Measurements from ENCODE around the gene SHC2. TPM values are rescaled to one million over a fixed set of nuclear protein-coding genes. Genes with fewer than 3 reads are reported as not detected.

SHC2 gene
- total and polyA plus RNA-seq, 7 donors, result 1.8 to 49.9 (median 17.8) TPM

GRCh38 chr19:438416-438958, 22.3 kb downstream of the SHC2 start:
- DNase-seq, result no peak
- intact Hi-C loops (cut with DNase I), result no loop called here

GRCh38 chr19:437041-437440, 23.8 kb downstream of the SHC2 start:
- WGBS, 2 donors, result 81 to 87% methylated on average over 22 of the region's 22 CpGs

More at GRCh38 chr19:438416-438958, 22.3 kb downstream of the SHC2 start:
- Histone ChIP-seq H3K36me3 (peaks cover 0 to 20% (median 0%) of the 10 kb centered on the region in 4 donors), H3K4me1 (no peaks in the 10 kb centered on the region), H3K27ac (no peak overlapping the region), H3K9me3 (no peaks in the 10 kb centered on the region), H3K27me3 (no peaks in the 10 kb centered on the region), H3K4me3 (no peak overlapping the region)
- TF ChIP-seq POLR2AphosphoS5 (IDR thresholded peaks at IDR 0.05), result no peak
- no peak for TF ChIP-seq EP300 (IDR thresholded peaks at IDR 0.05)
- TF ChIP-seq, protein P1, sequence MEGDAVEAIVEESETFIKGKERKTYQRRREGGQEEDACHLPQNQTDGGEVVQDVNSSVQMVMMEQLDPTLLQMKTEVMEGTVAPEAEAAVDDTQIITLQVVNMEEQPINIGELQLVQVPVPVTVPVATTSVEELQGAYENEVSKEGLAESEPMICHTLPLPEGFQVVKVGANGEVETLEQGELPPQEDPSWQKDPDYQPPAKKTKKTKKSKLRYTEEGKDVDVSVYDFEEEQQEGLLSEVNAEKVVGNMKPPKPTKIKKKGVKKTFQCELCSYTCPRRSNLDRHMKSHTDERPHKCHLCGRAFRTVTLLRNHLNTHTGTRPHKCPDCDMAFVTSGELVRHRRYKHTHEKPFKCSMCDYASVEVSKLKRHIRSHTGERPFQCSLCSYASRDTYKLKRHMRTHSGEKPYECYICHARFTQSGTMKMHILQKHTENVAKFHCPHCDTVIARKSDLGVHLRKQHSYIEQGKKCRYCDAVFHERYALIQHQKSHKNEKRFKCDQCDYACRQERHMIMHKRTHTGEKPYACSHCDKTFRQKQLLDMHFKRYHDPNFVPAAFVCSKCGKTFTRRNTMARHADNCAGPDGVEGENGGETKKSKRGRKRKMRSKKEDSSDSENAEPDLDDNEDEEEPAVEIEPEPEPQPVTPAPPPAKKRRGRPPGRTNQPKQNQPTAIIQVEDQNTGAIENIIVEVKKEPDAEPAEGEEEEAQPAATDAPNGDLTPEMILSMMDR (IDR thresholded peaks at IDR 0.05), result no peak
- no peak for TF ChIP-seq POLR2A (IDR thresholded peaks at IDR 0.05)
- 73 to 74% methylated on average over 29 of the region's 29 CpGs for WGBS, 2 donors

DNA sequence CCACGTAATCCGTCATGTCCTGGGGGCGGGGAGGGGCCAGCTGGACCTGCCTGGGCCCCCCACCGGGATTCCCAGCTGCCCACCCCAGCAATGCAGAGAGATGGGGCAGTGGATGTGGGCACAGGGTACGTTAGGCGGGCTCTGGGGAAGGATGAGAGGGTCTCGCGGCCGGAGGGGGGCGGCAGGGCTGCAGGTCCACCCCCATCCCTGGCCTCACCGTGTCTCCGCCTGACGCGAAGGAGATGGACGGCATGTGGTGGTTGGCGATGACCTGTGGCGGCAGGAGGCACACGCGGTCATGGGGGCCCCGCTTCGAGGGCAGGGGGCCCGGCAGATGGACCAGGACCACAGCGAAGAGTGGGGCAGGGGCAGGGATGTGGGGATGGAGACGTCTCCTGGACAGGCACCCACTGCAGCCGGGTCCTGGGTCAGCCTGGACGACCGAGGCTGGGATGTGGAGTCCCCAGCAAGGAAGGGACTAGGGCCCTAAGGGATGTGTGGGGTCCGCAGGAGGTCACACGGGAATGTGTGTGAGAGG, 24.4 kb downstream of the SHC2 start:
- intact Hi-C loops (cut with DNase I), result no loop called here
- no peak for DNase-seq
- TF ChIP-seq POLR2A (IDR thresholded peaks at IDR 0.05) (no peak), EP300 (IDR thresholded peaks at IDR 0.05) (no peak), POLR2AphosphoS5 (IDR thresholded peaks at IDR 0.05) (no peak)
- TF ChIP-seq, protein P1 (IDR thresholded peaks at IDR 0.05), result no peak
- Histone ChIP-seq H3K27me3 (no peaks in the 10 kb centered on the region), H3K27ac (no peak overlapping the region), H3K9me3 (no peaks in the 10 kb centered on the region), H3K36me3 (peaks cover 0 to 20% (median 0%) of the 10 kb centered on the region in 4 donors), H3K4me3 (no peak overlapping the region), H3K4me1 (no peaks in the 10 kb centered on the region)
- 88 to 90% methylated on average over 29 of the region's 29 CpGs for WGBS, 2 donors

More at GRCh38 chr19:437041-437440, 23.8 kb downstream of the SHC2 start:
- H3K4me3 ChIP-seq, result no peak overlapping the region
- no peak for DNase-seq
- intact Hi-C loops (cut with DNase I), result no loop called here
- TF ChIP-seq POLR2AphosphoS5 (IDR thresholded peaks at IDR 0.05) (no peak), POLR2A (IDR thresholded peaks at IDR 0.05) (no peak), EP300 (IDR thresholded peaks at IDR 0.05) (no peak)
- TF ChIP-seq, protein P1 (IDR thresholded peaks at IDR 0.05), result no peak
- no peaks in the 10 kb centered on the region for H3K4me1 ChIP-seq
- no peaks in the 10 kb centered on the region for H3K27me3 ChIP-seq
- H3K36me3 ChIP-seq, result peaks cover 0 to 20% (median 0%) of the 10 kb centered on the region in 4 donors
- no peaks in the 10 kb centered on the region for H3K9me3 ChIP-seq
- no peak overlapping the region for H3K27ac ChIP-seq

DNA sequence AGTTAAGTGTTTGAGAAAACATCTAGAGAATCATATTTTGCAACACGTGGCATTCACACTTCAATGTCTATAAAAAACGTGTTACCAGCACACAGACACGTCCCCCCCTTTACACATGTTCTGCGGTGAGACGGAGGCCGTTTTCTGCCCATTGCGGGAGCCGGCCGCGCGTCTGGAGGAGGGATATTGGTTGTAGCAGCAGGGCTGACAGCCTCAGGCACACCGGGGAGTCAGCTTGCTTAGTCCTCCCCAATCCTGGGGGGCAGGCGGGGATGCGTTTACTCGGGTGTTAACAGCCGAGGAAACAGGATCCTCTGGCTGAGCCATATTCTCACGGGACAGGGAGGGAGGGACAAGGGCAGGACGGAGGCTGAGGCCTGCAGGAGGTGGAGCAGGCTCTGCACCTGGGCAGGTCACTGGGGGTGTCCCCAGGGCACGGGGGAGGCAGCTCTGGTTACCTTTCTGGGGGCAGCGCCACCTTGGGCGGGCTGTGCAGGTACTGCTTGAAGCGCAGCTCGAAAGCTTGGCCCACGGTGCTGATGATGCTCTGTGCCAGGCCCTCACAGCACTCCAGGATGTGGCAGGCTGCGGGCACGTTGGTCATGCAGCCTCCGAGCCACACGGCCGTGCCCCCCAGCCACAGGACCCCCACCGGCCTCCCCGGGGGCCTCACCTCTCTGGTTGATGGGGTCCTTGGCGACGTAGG, 25.0 kb downstream of the SHC2 start:
- intact Hi-C loops (cut with DNase I), result no loop called here
- no peak for TF ChIP-seq EP300 (IDR thresholded peaks at IDR 0.05)
- no peak for TF ChIP-seq POLR2AphosphoS5 (IDR thresholded peaks at IDR 0.05)
- TF ChIP-seq, protein P1 (IDR thresholded peaks at IDR 0.05), result no peak
- Histone ChIP-seq H3K9me3 (no peaks in the 10 kb centered on the region), H3K4me1 (no peaks in the 10 kb centered on the region), H3K27ac (no peak overlapping the region), H3K27me3 (no peaks in the 10 kb centered on the region), H3K4me3 (no peak overlapping the region), H3K36me3 (peaks cover 0 to 20% (median 0%) of the 10 kb centered on the region in 4 donors)
- WGBS, 2 donors, result 80 to 81% methylated on average over 33 of the region's 33 CpGs
- no peak for DNase-seq
